GM18517 (cell line): ENCODE results near the gene RANBP17.
"Not testable (repeated sequence)": the region's sequence is repeated elsewhere in the genome, so short reads cannot be mapped to it uniquely, and the experiment has no call there.

Experiments used
- ATAC-seq: cut with Tn5 transposase; IDR thresholded peaks from one replicate; pipeline ENCODE4 v1.9.1; 2021; ENCODE audit warnings: mild to moderate bottlenecking, moderate library complexity; ENCODE audit not compliant: unreplicated experiment

Gene RANBP17

GRCh38 chr5:170861917-170862766 lies at the start of gene RANBP17:
RANBP17 (plus strand) TSS chr5:170862018.
- no peak for ATAC-seq

GRCh38 chr5:170813231-170813630 lies 48.6 kb upstream of the RANBP17 start:
- no peak for ATAC-seq

GRCh38 chr5:170817195-170817594 lies 44.6 kb upstream of the RANBP17 start:
- ATAC-seq: no peak

- no peak for ATAC-seq
Observed at GRCh38 chr5:170818232-170818631, 43.6 kb upstream of the RANBP17 start.

- ATAC-seq: no peak
Observed at GRCh38 chr5:170819824-170820223, 42.0 kb upstream of the RANBP17 start.

- no peak for ATAC-seq
Observed at GRCh38 chr5:170821257-170821800, 40.5 kb upstream of the RANBP17 start.

- no peak for ATAC-seq
Observed at GRCh38 chr5:170826117-170826516, 35.7 kb upstream of the RANBP17 start.

GRCh38 chr5:170832241-170832640 lies 29.6 kb upstream of the RANBP17 start:
- ATAC-seq: no peak

GRCh38 chr5:170833981-170834380 lies 27.8 kb upstream of the RANBP17 start:
- not testable (repeated sequence) for ATAC-seq

GRCh38 chr5:170836226-170836625 lies 25.6 kb upstream of the RANBP17 start:
- ATAC-seq: no peak

- ATAC-seq: peak; percentile 75
Observed at GRCh38 chr5:170843870-170844269, 17.9 kb upstream of the RANBP17 start.

- no peak for ATAC-seq
Observed at GRCh38 chr5:170844651-170845050, 17.2 kb upstream of the RANBP17 start.

- ATAC-seq: no peak
Observed at GRCh38 chr5:170846416-170846815, 15.4 kb upstream of the RANBP17 start.

- ATAC-seq: no peak
Observed at GRCh38 chr5:170846846-170847245, 15.0 kb upstream of the RANBP17 start.

GRCh38 chr5:170848033-170848432 lies 13.8 kb upstream of the RANBP17 start:
- no peak for ATAC-seq

GRCh38 chr5:170849374-170849773 lies 12.4 kb upstream of the RANBP17 start:
- no peak for ATAC-seq

GRCh38 chr5:170854566-170854965 lies 7.3 kb upstream of the RANBP17 start:
- no peak for ATAC-seq

- ATAC-seq: no peak
Observed at GRCh38 chr5:170857066-170857465, 4.8 kb upstream of the RANBP17 start.

- ATAC-seq: no peak
Observed at GRCh38 chr5:170860415-170860814, 1.4 kb upstream of the RANBP17 start.

GRCh38 chr5:170860818-170861666 lies 776 bp upstream of the RANBP17 start:
- ATAC-seq: no peak

- ATAC-seq: no peak
Observed at GRCh38 chr5:170861667-170861916, 226 bp upstream of the RANBP17 start.

GRCh38 chr5:170863646-170864045 lies 1.8 kb downstream of the RANBP17 start:
- ATAC-seq: no peak
